C4-2B (cell line): ENCODE results near the gene C19orf33.

Source experiments
- CTCF ChIP-seq: fragments of 450-650 bp; conservative IDR thresholded peaks from 2 replicates; pipeline ENCODE4 v1.5.1; 2017; ENCODE audit warnings: mild to moderate bottlenecking
- ZFX ChIP-seq: fragments of 450-650 bp; IDR thresholded peaks from 2 replicates; pipeline ENCODE4 v1.6.1; 2017

DNA sequence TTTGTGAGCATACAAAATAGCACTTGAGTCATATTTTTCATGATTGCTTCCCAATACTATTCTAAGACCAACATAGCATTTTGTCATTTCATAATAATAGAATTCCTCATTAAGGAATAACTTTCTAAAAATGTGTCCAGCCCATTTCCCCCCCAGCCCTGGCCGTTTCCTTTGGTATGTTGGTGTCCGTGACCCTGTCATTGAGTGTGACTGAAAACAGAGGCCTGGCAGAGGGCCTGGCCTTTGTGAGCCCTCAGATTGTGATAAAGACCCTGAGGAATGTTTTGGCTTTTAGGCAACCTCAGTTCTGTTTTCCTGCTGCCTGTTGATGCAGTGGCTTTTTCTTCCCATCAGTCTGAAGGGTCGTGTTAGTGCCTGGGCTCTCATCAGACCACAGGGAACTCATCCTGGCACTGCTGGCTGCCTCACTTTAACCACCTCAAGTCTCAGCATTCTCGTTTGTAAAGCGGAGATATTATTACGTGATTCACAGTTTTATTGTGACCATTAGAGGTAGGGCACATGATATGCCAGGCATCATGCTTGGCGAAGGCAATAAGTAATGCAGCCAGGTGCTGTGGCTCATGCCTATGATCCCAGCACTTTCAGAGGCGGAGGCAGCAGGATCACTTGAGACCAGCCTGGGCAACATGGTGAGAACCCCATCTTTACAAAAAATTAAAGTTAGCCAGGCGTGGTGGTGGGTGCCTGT is 25.9 kb upstream of the C19orf33 start:
- no peak for TF ChIP-seq CTCF
- no peak for TF ChIP-seq ZFX
